H1 (cell line): ENCODE results near the gene TNS4. TPM values are rescaled to one million over a fixed set of nuclear protein-coding genes. Genes with fewer than 3 reads are reported as not detected.

Source experiments
- PHF8 ChIP-seq: fragments of 200-600 bp; sonication (generic); conservative IDR thresholded peaks from 2 replicates; pipeline ENCODE4 v1.7.1; 2012; ENCODE audit warnings: low read depth, mild to moderate bottlenecking, inconsistent platforms, low read length, moderate library complexity
- RAD21 ChIP-seq, 2 experiments: IDR thresholded peaks in 1 of 2; conservative IDR thresholded peaks in 1 of 2; 2 replicates each; pipeline ENCODE4 v1.6.1; 2011; ENCODE audit warnings: low read depth in 2 of 2, low read length in 2 of 2, improper control_type of control experiment in 1 of 2, inconsistent platforms in 1 of 2, mild to moderate bottlenecking in 1 of 2, moderate library complexity in 1 of 2
- RNF2 ChIP-seq: fragments of 200-900, 300-1000 bp; sonication (generic); IDR thresholded peaks from 2 replicates; pipeline ENCODE4 v1.7.1; 2016; ENCODE audit warnings: borderline replicate concordance, low read depth, mild to moderate bottlenecking, antibody characterized with exemption, low read length; ENCODE audit not compliant: poor library complexity, severe bottlenecking; ENCODE audit errors: missing control alignments
- polyA plus RNA-seq, 7 experiments: library from polyadenylated mRNA; depleted of rRNA in 3 of 7; stranded (reverse) in 5 of 7; unstranded in 2 of 7; fragments of >200 nt in 5 of 7; fragments of 200-250 nt in 2 of 7; gene quantifications; 1 replicate in 5 of 7; 2 replicates in 1 of 7; 4 replicates in 1 of 7; pipeline versions ENCODE4 v1.2.1 to v1.2.3, GENCODE V29; 2011 to 2013; ENCODE audit warnings: missing spikeins in 2 of 7, mixed read lengths in 2 of 7
- total RNA-seq: library from RNA; stranded (reverse); fragmentation: NEBNext Ultra II Directional; extraction: Animal tissue kit (Norgen Biotek cat#: 25700); gene quantifications from 2 replicates; pipeline ENCODE4 v1.2.1, GENCODE V29; 2021

The TNS4 gene
- total and polyA plus RNA-seq, 2 of the 8 experiments (the other 6 are each of a cell fraction or from before 2014, with no cell fraction given) = 0.20 to 0.21 TPM

- TF ChIP-seq RNF2 (no peak), RAD21 (IDR thresholded peaks at IDR 0.05 in 1 of 2, conservative IDR thresholded peaks at IDR 0.05 in 1 of 2; ENCODE audit: low read depth in 2 of 2, low read length in 2 of 2) (no peak), PHF8 (no peak)
These were observed 74.4 kb downstream of the TNS4 start (continued) for GRCh38 chr17:40427002-40427491.

Other genes starting within 250 kb of the TNS4 start
- gene CDC6, start 213.7 kb downstream of the TNS4 start, total RNA-seq = 139 and 140 TPM in 2 replicates
- 38.0 and 50.5 TPM in 2 replicates for gene CDC6, start 213.7 kb downstream of the TNS4 start, polyA plus RNA-seq (2011; rRNA removed)
- gene RARA, start 192.4 kb downstream of the TNS4 start, total RNA-seq = 13.4 and 16.5 TPM in 2 replicates
- 4.4 and 7.8 TPM in 2 replicates for gene RARA, start 192.4 kb downstream of the TNS4 start, polyA plus RNA-seq (2011; rRNA removed)
- gene GJD3, start 136.9 kb downstream of the TNS4 start, total RNA-seq = 1.4 and 1.9 TPM in 2 replicates
- 0.53 and 0.58 TPM in 2 replicates for gene GJD3, start 136.9 kb downstream of the TNS4 start, polyA plus RNA-seq (2011; rRNA removed)
- gene TOP2A, start 83.7 kb downstream of the TNS4 start, total RNA-seq = 276 and 291 TPM in 2 replicates
- gene TOP2A, start 83.7 kb downstream of the TNS4 start, polyA plus RNA-seq (2011; rRNA removed) = 40.6 and 83.1 TPM in 2 replicates
- 105 and 109 TPM in 2 replicates for gene IGFBP4, start 58.2 kb downstream of the TNS4 start, total RNA-seq
- gene IGFBP4, start 58.2 kb downstream of the TNS4 start, polyA plus RNA-seq (2011; rRNA removed) = 79.9 and 85.5 TPM in 2 replicates
- gene CCR7, start 63.8 kb upstream of the TNS4 start, total RNA-seq = 0.17 TPM in 1 of 2 replicates, not detected in the other
- 0.12 and 0.28 TPM in 2 replicates for gene CCR7, start 63.8 kb upstream of the TNS4 start, polyA plus RNA-seq (2011; rRNA removed)
- 131 and 142 TPM in 2 replicates for gene SMARCE1, start 146.2 kb upstream of the TNS4 start, total RNA-seq
- gene SMARCE1, start 146.2 kb upstream of the TNS4 start, polyA plus RNA-seq (2011; rRNA removed) = 20.2 and 30.7 TPM in 2 replicates
- 0.61 and 0.75 TPM in 2 replicates for gene KRT222, start 163.6 kb upstream of the TNS4 start, total RNA-seq
- gene KRT222, start 163.6 kb upstream of the TNS4 start, polyA plus RNA-seq (2011; rRNA removed) = 0.08 and 0.09 TPM in 2 replicates
- gene KRT24, start 202.1 kb upstream of the TNS4 start, total RNA-seq = not detected in 2 replicates
- gene KRT24, start 202.1 kb upstream of the TNS4 start, polyA plus RNA-seq (2011; rRNA removed) = not detected in 2 replicates